ENCODE results near the gene TMEM209. TPM values are rescaled to one million over a fixed set of nuclear protein-coding genes. Genes with fewer than 3 reads are reported as not detected.
"Not testable (repeated sequence)": the region's sequence is repeated elsewhere in the genome, so short reads cannot be mapped to it uniquely, and the experiment has no call there.

The TMEM209 gene
- 31.9 TPM for polyA plus RNA-seq (2013, experiment 1 of 4)
- polyA plus RNA-seq (2013, experiment 2 of 4): 40.8 TPM
- 31.2 TPM for polyA plus RNA-seq (2013, experiment 3 of 4)
- 34.1 TPM for polyA plus RNA-seq (2013, experiment 4 of 4)

GRCh38 chr7:130205084-130205947 is at the start of gene TMEM209:
Gene TMEM209 (minus strand): TSS chr7:130205406. CDS start chr7:130205375, 31 bp downstream.
- H3K36me3 ChIP-seq (ENCODE audit: control insufficient read depth, insufficient read depth, low read length): peaks cover 27% of the 10 kb centered on the region
- peak within 1 kb of the TSS; percentile 88 for H3K27ac ChIP-seq (ENCODE audit: insufficient read depth, low read depth, low read length, poor library complexity, severe bottlenecking)
- 17% methylated on average over 44 of the region's 44 CpGs for WGBS, 2 experiments
- no peaks in the 10 kb centered on the region for H3K27me3 ChIP-seq (ENCODE audit: control insufficient read depth, insufficient read depth, low read length, poor library complexity, severe bottlenecking)
- H3K9me3 ChIP-seq (ENCODE audit: control insufficient read depth, low read length): no peaks in the 10 kb centered on the region
- peak within 1 kb of the TSS; percentile 76 for H3K4me3 ChIP-seq (ENCODE audit: insufficient read depth, low read depth, low read length)
- H3K4me1 ChIP-seq (ENCODE audit: control insufficient read depth, insufficient read depth, low read length): no peaks in the 10 kb centered on the region

GRCh38 chr7:130254555-130254954 is 49.3 kb upstream of the TMEM209 start:
- peaks cover 8% of the 10 kb centered on the region for H3K9me3 ChIP-seq (ENCODE audit: control insufficient read depth, low read length)
- no peaks in the 10 kb centered on the region for H3K36me3 ChIP-seq (ENCODE audit: control insufficient read depth, insufficient read depth, low read length)
- H3K27ac ChIP-seq (ENCODE audit: insufficient read depth, low read depth, low read length, poor library complexity, severe bottlenecking): no peak overlapping the region
- no peak overlapping the region for H3K4me3 ChIP-seq (ENCODE audit: insufficient read depth, low read depth, low read length)
- H3K27me3 ChIP-seq (ENCODE audit: control insufficient read depth, insufficient read depth, low read length, poor library complexity, severe bottlenecking): no peaks in the 10 kb centered on the region
- peaks cover 4% of the 10 kb centered on the region for H3K4me1 ChIP-seq (ENCODE audit: control insufficient read depth, insufficient read depth, low read length)
- 76% methylated on average over 6 of the region's 6 CpGs for WGBS, 2 experiments

GRCh38 chr7:130249626-130250025 is 44.4 kb upstream of the TMEM209 start:
- not testable (repeated sequence) for H3K27ac ChIP-seq (ENCODE audit: insufficient read depth, low read depth, low read length, poor library complexity, severe bottlenecking); H3K9me3 ChIP-seq (ENCODE audit: control insufficient read depth, low read length); H3K27me3 ChIP-seq (ENCODE audit: control insufficient read depth, insufficient read depth, low read length, poor library complexity, severe bottlenecking); H3K4me1 ChIP-seq (ENCODE audit: control insufficient read depth, insufficient read depth, low read length); H3K4me3 ChIP-seq (ENCODE audit: insufficient read depth, low read depth, low read length); H3K36me3 ChIP-seq (ENCODE audit: control insufficient read depth, insufficient read depth, low read length)
- WGBS, 2 experiments: 86% methylated on average over 1 of the region's 3 CpGs; no CpG with 5 or more reads in 1 of the 2 experiments

GRCh38 chr7:130248842-130249241 is 43.6 kb upstream of the TMEM209 start:
- not testable (repeated sequence) for H3K27ac ChIP-seq (ENCODE audit: insufficient read depth, low read depth, low read length, poor library complexity, severe bottlenecking); H3K4me1 ChIP-seq (ENCODE audit: control insufficient read depth, insufficient read depth, low read length); H3K27me3 ChIP-seq (ENCODE audit: control insufficient read depth, insufficient read depth, low read length, poor library complexity, severe bottlenecking); H3K36me3 ChIP-seq (ENCODE audit: control insufficient read depth, insufficient read depth, low read length); H3K4me3 ChIP-seq (ENCODE audit: insufficient read depth, low read depth, low read length); H3K9me3 ChIP-seq (ENCODE audit: control insufficient read depth, low read length)
- WGBS, 2 experiments: 86 to 95% methylated on average over 5 of the region's 5 CpGs

GRCh38 chr7:130246491-130246890 is 41.3 kb upstream of the TMEM209 start:
- H3K9me3 ChIP-seq (ENCODE audit: control insufficient read depth, low read length); H3K27ac ChIP-seq (ENCODE audit: insufficient read depth, low read depth, low read length, poor library complexity, severe bottlenecking); H3K36me3 ChIP-seq (ENCODE audit: control insufficient read depth, insufficient read depth, low read length); H3K27me3 ChIP-seq (ENCODE audit: control insufficient read depth, insufficient read depth, low read length, poor library complexity, severe bottlenecking); H3K4me1 ChIP-seq (ENCODE audit: control insufficient read depth, insufficient read depth, low read length); H3K4me3 ChIP-seq (ENCODE audit: insufficient read depth, low read depth, low read length): not testable (repeated sequence)
- WGBS, 2 experiments: 100% methylated on average over 1 of the region's 1 CpG

- H3K4me3 ChIP-seq (ENCODE audit: insufficient read depth, low read depth, low read length); H3K9me3 ChIP-seq (ENCODE audit: control insufficient read depth, low read length); H3K4me1 ChIP-seq (ENCODE audit: control insufficient read depth, insufficient read depth, low read length); H3K27ac ChIP-seq (ENCODE audit: insufficient read depth, low read depth, low read length, poor library complexity, severe bottlenecking); H3K36me3 ChIP-seq (ENCODE audit: control insufficient read depth, insufficient read depth, low read length); H3K27me3 ChIP-seq (ENCODE audit: control insufficient read depth, insufficient read depth, low read length, poor library complexity, severe bottlenecking): not testable (repeated sequence)
- 86 to 100% methylated on average over 1 of the region's 1 CpG for WGBS, 2 experiments
Measured at GRCh38 chr7:130243486-130243885, 38.3 kb upstream of the TMEM209 start.

GRCh38 chr7:130242198-130243014 is 37.2 kb upstream of the TMEM209 start:
- WGBS, 2 experiments: 36 to 44% methylated on average over 5 of the region's 5 CpGs
- H3K27ac ChIP-seq (ENCODE audit: insufficient read depth, low read depth, low read length, poor library complexity, severe bottlenecking): no peak overlapping the region

GRCh38 chr7:130240240-130240639 is 35.0 kb upstream of the TMEM209 start:
- no peak overlapping the region for H3K27ac ChIP-seq (ENCODE audit: insufficient read depth, low read depth, low read length, poor library complexity, severe bottlenecking)
- no peaks in the 10 kb centered on the region for H3K4me1 ChIP-seq (ENCODE audit: control insufficient read depth, insufficient read depth, low read length)
- H3K36me3 ChIP-seq (ENCODE audit: control insufficient read depth, insufficient read depth, low read length): no peaks in the 10 kb centered on the region
- H3K27me3 ChIP-seq (ENCODE audit: control insufficient read depth, insufficient read depth, low read length, poor library complexity, severe bottlenecking): no peaks in the 10 kb centered on the region
- no peak overlapping the region for H3K4me3 ChIP-seq (ENCODE audit: insufficient read depth, low read depth, low read length)
- WGBS, 2 experiments: 91 to 100% methylated on average over 1 of the region's 1 CpG
- H3K9me3 ChIP-seq (ENCODE audit: control insufficient read depth, low read length): no peaks in the 10 kb centered on the region

More at GRCh38 chr7:130242198-130243014, 37.2 kb upstream of the TMEM209 start:
- Histone ChIP-seq H3K4me3 (ENCODE audit: insufficient read depth, low read depth, low read length) (no peak overlapping the region), H3K36me3 (ENCODE audit: control insufficient read depth, insufficient read depth, low read length) (no peaks in the 10 kb centered on the region), H3K9me3 (ENCODE audit: control insufficient read depth, low read length) (peaks cover 2% of the 10 kb centered on the region), H3K27me3 (ENCODE audit: control insufficient read depth, insufficient read depth, low read length, poor library complexity, severe bottlenecking) (no peaks in the 10 kb centered on the region), H3K4me1 (ENCODE audit: control insufficient read depth, insufficient read depth, low read length) (no peaks in the 10 kb centered on the region)

- not testable (repeated sequence) for H3K27me3 ChIP-seq (ENCODE audit: control insufficient read depth, insufficient read depth, low read length, poor library complexity, severe bottlenecking); H3K36me3 ChIP-seq (ENCODE audit: control insufficient read depth, insufficient read depth, low read length); H3K4me1 ChIP-seq (ENCODE audit: control insufficient read depth, insufficient read depth, low read length); H3K9me3 ChIP-seq (ENCODE audit: control insufficient read depth, low read length); H3K27ac ChIP-seq (ENCODE audit: insufficient read depth, low read depth, low read length, poor library complexity, severe bottlenecking); H3K4me3 ChIP-seq (ENCODE audit: insufficient read depth, low read depth, low read length)
- WGBS, 2 experiments: 90 to 93% methylated on average over 4 of the region's 4 CpGs
Measured at GRCh38 chr7:130236361-130236760, 31.2 kb upstream of the TMEM209 start.

GRCh38 chr7:130234078-130234477 is 28.9 kb upstream of the TMEM209 start:
- 92 to 95% methylated on average over 2 of the region's 2 CpGs for WGBS, 2 experiments
- no peak overlapping the region for H3K4me3 ChIP-seq (ENCODE audit: insufficient read depth, low read depth, low read length)
- no peaks in the 10 kb centered on the region for H3K36me3 ChIP-seq (ENCODE audit: control insufficient read depth, insufficient read depth, low read length)
- no peaks in the 10 kb centered on the region for H3K27me3 ChIP-seq (ENCODE audit: control insufficient read depth, insufficient read depth, low read length, poor library complexity, severe bottlenecking)
- no peak overlapping the region for H3K27ac ChIP-seq (ENCODE audit: insufficient read depth, low read depth, low read length, poor library complexity, severe bottlenecking)
- H3K9me3 ChIP-seq (ENCODE audit: control insufficient read depth, low read length): no peaks in the 10 kb centered on the region
- H3K4me1 ChIP-seq (ENCODE audit: control insufficient read depth, insufficient read depth, low read length): peaks cover 4% of the 10 kb centered on the region

All from ectodermal cell (in vitro differentiated cells).